Activated CD4-positive, alpha-beta T cell treated with anti-CD3 and anti-CD28 coated beads for 36 hours (primary cell): Measurements from ENCODE around the gene ADAMTS2. TPM values are rescaled to one million over a fixed set of nuclear protein-coding genes. Genes with fewer than 3 reads are reported as not detected.

ENCODE experiments used
- ATAC-seq: fragments of 200-7000 bp; cut with Tn5 transposase; one replicate; pipeline ENCODE4 v1.10.0; 2021; ENCODE audit warnings: mild to moderate bottlenecking, moderate library complexity
- CTCF ChIA-PET: fragments of 350-600 bp; sonication (Branson Sonifier 250); formaldehyde crosslinking; loops from one replicate; lab custom pipeline; 2021; ENCODE audit warnings: antibody characterized with exemption; lab: Charles Lee
- POLR2A ChIA-PET: fragments of 350-600 bp; sonication (Branson Sonifier 250); formaldehyde crosslinking; loops from one replicate; lab custom pipeline; 2021; ENCODE audit warnings: antibody characterized with exemption, inconsistent platforms; lab: Charles Lee
- DNase-seq: peaks from one replicate; pipeline ENCODE4 v3.0.0-alpha.2; 2020
- H3K27ac Mint-ChIP-seq: one replicate; pipeline ENCODE4 v1.8.0; 2021; ENCODE audit warnings: mixed read lengths
- H3K27me3 Mint-ChIP-seq: one replicate; pipeline ENCODE4 v1.8.0; 2021; ENCODE audit warnings: mixed read lengths
- H3K36me3 Mint-ChIP-seq: one replicate; pipeline ENCODE4 v1.8.0; 2021; ENCODE audit warnings: low read depth, mixed read lengths
- H3K4me1 Mint-ChIP-seq: one replicate; pipeline ENCODE4 v1.8.0; 2021; ENCODE audit warnings: mixed read lengths
- H3K4me3 Mint-ChIP-seq: one replicate; pipeline ENCODE4 v1.8.0; 2021; ENCODE audit warnings: mild to moderate bottlenecking, moderate library complexity, mixed read lengths
- H3K9me3 Mint-ChIP-seq: one replicate; pipeline ENCODE4 v1.8.0; 2021; ENCODE audit warnings: low read depth, mixed read lengths
- intact Hi-C, 2 experiments: fragments of 100-400 bp; cut with DNase I in 1 of 2; cut with micrococcal nuclease in 1 of 2; formaldehyde crosslinking; loops; one replicate each; pipeline versions ENCODE4 v1.14.2 to v1.15.1; 2022 to 2024; cut with DNase I, micrococcal nuclease
- total RNA-seq, 2 experiments: library from RNA; stranded (reverse); gene quantifications; one replicate each; pipeline ENCODE4 v1.2.3, GENCODE V29; 2021

Gene ADAMTS2
- total RNA-seq, 2 experiments from 2014 or later: not detected

DNA sequence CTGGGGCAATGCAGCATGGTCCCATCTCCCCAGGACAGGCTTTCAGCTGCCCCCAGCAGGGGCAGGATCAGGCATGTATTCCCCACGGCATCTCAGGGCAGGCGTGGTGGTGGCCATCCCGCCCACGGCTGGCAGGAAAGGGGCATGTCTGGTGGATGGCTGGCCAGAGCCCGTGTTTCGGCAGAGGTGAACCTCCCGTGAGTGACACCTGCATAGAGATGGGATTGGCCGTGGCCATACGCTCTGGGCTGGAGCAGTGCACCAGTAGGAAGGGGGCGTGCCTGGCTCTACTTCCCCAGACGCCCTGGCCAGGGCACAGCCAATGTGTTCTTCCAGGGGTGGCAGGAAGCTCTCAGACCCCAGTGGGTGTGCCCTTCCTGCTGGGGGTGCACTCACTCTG, 146.0 kb downstream of the ADAMTS2 start:
- DNase-seq (no peak), ATAC-seq (no peak)
- ChIA-PET CTCF (no interaction called here), POLR2A (no interaction called here)
- intact Hi-C loops: no loop called here
- H3K27ac Mint-ChIP-seq: no peak overlapping the region
- no peaks in the 10 kb centered on the region for H3K9me3 Mint-ChIP-seq
- no peaks in the 10 kb centered on the region for H3K36me3 Mint-ChIP-seq
- no peaks in the 10 kb centered on the region for H3K27me3 Mint-ChIP-seq
- H3K4me1 Mint-ChIP-seq: no peaks in the 10 kb centered on the region
- no peak overlapping the region for H3K4me3 Mint-ChIP-seq

DNA sequence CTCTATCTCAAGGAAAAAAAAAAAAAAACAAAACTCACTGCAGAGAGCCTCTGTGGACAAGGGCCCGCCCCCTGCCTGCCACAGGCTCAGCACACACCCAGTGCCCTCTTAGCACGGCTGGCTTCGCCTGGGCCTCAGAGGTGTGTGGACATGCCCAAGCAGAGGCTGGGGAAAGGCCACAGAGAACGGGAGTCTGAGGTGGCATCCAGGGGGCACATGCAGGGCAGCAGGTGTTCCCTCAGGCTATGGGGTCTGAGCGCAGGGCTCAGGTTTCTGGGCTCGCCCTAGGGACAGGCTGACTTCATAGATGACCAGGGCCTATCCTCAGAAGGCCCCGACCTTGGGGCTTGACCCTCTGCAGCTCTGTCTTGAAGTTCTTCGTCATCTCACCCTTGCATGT, 146.4 kb downstream of the ADAMTS2 start:
- Mint-ChIP-seq H3K4me1 (no peaks in the 10 kb centered on the region), H3K27me3 (no peaks in the 10 kb centered on the region), H3K36me3 (no peaks in the 10 kb centered on the region), H3K27ac (no peak overlapping the region), H3K9me3 (no peaks in the 10 kb centered on the region), H3K4me3 (no peak overlapping the region)
- DNase-seq (no peak), ATAC-seq (no peak)
- ChIA-PET POLR2A (no interaction called here), CTCF (no interaction called here)
- intact Hi-C loops: no loop called here

DNA sequence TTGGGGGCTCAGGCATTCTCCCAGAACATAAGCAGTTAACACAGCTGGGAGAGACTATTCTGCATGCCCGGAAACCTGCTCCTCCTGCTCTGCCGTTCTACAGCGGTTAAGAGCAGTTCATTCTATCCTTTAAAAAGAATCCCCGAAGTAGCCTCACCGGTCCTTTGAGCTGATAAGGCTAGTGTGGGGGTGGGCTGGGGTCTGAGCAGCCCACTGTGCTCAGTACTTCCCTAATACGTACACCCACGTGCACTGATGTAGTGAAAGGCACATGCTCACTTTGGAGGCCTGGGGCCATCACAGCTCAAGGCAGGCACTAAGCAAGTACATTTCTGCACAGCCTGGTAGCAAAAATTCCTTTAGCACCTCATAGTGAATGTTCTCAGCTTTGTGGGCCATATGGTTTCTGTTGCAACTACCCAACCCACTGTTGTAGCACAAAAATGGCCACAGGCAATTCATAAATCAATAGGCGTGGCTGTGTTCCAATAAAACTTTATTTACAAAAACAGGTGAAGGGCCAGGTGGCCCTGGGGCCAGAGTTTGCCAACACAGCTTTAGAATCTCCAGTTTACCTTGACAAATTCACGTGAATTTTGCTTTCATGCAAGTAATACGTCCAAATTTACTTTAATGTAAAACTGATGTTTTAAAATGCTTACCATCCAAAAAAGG, 148.7 kb downstream of the ADAMTS2 start:
- intact Hi-C loops: no loop called here
- H3K4me3 Mint-ChIP-seq: no peak overlapping the region
- no peak overlapping the region for H3K27ac Mint-ChIP-seq
- H3K4me1 Mint-ChIP-seq: no peaks in the 10 kb centered on the region
- no peak for DNase-seq
- no peak for ATAC-seq
- no peaks in the 10 kb centered on the region for H3K36me3 Mint-ChIP-seq
- H3K27me3 Mint-ChIP-seq: no peaks in the 10 kb centered on the region
- no peaks in the 10 kb centered on the region for H3K9me3 Mint-ChIP-seq
- CTCF ChIA-PET: interaction anchor here (0.7 kb wide), 1 partner anchor 123 kb away, joined by 3 read pairs; no protein-coding TSS in a partner anchor
- POLR2A ChIA-PET: no interaction called here

DNA sequence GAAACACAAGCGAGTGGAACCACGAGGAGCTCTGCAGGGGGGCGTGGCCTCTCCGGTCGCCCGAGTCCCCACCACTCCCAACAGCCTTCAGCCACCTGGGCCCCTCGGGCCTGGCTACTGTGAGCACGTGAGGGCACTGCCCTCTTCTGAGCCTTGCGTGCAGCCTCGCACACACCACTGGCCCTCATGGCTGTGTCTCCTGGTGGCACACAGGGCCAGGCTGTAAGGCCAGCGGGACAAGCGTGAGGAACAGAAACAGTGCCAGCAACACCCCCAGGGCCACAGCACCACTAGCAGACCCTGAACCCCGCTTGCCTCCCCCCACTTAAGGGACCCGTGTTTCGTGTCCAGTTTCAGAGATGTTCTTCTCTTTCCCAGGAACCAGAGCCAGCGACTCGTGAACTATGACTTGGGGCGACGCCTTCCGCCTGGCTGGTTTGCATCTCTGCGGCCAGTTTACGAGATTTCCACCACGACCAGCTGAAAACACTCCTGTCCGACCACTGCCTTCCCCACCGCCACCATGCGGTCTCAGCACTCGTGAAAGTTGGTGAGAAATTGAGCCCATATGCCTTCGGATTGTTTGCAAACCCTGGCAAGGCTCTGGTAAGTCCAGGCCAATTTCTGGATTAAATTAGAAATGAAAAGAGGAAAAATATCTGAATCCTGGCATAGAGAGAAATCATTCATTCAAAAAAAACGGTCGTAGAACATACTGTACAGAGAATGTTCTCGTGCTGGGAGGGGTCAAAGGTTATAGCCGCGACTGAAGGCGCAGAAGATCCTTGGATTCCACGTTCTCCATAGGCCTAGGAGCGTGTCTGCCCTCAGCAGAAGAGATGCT, 149.5 kb downstream of the ADAMTS2 start:
- ChIA-PET CTCF (interaction anchor here (0.7 kb wide), 1 partner anchor 122 kb away, joined by 3 read pairs; no protein-coding TSS in a partner anchor), POLR2A (no interaction called here)
- H3K9me3 Mint-ChIP-seq: no peaks in the 10 kb centered on the region
- ATAC-seq: no peak
- no peaks in the 10 kb centered on the region for H3K36me3 Mint-ChIP-seq
- no peak overlapping the region for H3K27ac Mint-ChIP-seq
- no peak overlapping the region for H3K4me3 Mint-ChIP-seq
- no peak for DNase-seq
- no peaks in the 10 kb centered on the region for H3K4me1 Mint-ChIP-seq
- no peaks in the 10 kb centered on the region for H3K27me3 Mint-ChIP-seq
- intact Hi-C loops: no loop called here

DNA sequence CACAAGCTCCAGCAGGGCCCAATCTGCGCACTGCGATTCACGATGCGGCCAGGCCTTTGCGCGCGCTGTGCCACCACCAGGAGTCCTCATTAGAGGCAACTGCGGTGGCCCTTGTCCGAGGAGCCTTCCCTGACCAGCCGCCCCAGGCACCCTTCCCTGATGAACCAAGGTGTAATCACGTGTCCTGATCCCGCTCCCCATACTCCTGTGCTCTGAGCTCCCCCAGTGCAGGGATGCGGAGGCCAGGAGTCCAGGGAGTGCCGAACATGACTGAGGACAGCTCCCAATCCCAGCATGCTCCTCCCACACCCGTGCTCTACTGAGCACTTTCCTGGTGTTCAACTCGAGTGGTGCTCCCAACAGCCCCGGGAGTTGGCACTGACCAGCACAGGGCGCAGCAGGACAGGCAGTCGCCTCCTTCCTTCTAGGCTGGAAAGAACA, 150.3 kb downstream of the ADAMTS2 start:
- ChIA-PET POLR2A (no interaction called here), CTCF (no interaction called here)
- H3K27me3 Mint-ChIP-seq: peaks cover 2% of the 10 kb centered on the region
- H3K27ac Mint-ChIP-seq: no peak overlapping the region
- DNase-seq: no peak
- no peaks in the 10 kb centered on the region for H3K9me3 Mint-ChIP-seq
- H3K36me3 Mint-ChIP-seq: no peaks in the 10 kb centered on the region
- H3K4me1 Mint-ChIP-seq: no peaks in the 10 kb centered on the region
- intact Hi-C loops: no loop called here
- ATAC-seq: no peak
- no peak overlapping the region for H3K4me3 Mint-ChIP-seq

DNA sequence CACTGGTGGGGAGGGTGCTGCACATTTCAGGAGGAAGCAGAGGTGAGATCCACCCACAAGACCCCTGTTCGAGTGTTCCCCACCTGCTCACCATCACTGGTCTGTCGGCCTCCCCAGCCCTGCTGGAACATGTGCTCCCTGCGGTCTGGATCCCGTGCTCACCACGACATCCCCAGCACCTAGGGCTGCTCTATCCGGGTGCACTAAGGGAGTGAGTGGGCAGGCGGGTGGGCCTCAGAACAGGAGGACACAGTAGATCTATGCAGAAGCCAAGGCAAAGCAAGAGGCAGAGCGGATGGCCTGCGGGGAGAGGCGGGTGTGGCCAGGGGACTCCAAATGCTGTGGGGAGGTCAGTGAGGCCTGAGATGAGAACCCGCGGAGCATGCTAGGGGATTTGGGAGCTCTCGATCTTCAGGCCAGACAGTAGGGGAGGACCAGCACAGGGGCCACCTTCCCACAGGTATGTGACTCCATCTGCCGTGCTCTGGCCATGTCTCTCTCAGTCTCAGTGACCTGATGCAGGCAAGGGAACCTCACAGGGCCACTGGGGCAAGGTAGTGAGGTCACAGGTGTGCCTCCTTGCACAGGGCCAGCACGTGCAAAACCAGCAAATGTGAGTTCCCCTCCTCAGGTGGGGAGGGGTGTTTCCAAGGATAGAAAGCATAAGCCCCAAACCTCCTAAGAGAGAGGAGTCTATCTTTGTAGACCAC, 150.9 kb downstream of the ADAMTS2 start:
- H3K9me3 Mint-ChIP-seq: no peaks in the 10 kb centered on the region
- ChIA-PET POLR2A (no interaction called here), CTCF (no interaction called here)
- H3K4me1 Mint-ChIP-seq: no peaks in the 10 kb centered on the region
- H3K36me3 Mint-ChIP-seq: no peaks in the 10 kb centered on the region
- no peak overlapping the region for H3K27ac Mint-ChIP-seq
- no peak for ATAC-seq
- no peak for DNase-seq
- H3K4me3 Mint-ChIP-seq: no peak overlapping the region
- H3K27me3 Mint-ChIP-seq: peaks cover 2% of the 10 kb centered on the region
- intact Hi-C loops: no loop called here

DNA sequence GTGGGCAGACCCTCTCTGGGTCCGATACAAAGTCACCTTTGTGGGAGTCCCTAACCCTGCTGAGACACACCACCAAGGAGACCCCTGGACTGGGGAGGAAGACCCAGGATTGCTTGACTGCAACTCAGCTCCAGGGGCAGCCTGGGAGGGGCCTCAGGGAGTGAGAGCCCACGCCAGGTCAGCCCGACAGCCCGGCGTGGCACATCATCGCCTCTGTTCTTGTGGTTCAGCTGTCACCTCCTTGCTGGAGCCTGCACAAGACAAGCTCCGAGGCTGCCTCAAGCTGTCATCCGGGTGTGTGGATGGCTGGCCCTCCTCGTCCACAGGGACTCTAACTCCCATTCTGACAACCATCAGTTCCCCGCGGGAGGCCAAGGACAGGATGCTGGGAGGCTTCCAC, 151.5 kb downstream of the ADAMTS2 start:
- DNase-seq (no peak), ATAC-seq (no peak)
- H3K4me1 Mint-ChIP-seq: no peaks in the 10 kb centered on the region
- no peaks in the 10 kb centered on the region for H3K9me3 Mint-ChIP-seq
- H3K27ac Mint-ChIP-seq: no peak overlapping the region
- H3K4me3 Mint-ChIP-seq: no peak overlapping the region
- intact Hi-C loops: no loop called here
- ChIA-PET POLR2A (no interaction called here), CTCF (no interaction called here)
- H3K36me3 Mint-ChIP-seq: no peaks in the 10 kb centered on the region
- peaks cover 2% of the 10 kb centered on the region for H3K27me3 Mint-ChIP-seq

DNA sequence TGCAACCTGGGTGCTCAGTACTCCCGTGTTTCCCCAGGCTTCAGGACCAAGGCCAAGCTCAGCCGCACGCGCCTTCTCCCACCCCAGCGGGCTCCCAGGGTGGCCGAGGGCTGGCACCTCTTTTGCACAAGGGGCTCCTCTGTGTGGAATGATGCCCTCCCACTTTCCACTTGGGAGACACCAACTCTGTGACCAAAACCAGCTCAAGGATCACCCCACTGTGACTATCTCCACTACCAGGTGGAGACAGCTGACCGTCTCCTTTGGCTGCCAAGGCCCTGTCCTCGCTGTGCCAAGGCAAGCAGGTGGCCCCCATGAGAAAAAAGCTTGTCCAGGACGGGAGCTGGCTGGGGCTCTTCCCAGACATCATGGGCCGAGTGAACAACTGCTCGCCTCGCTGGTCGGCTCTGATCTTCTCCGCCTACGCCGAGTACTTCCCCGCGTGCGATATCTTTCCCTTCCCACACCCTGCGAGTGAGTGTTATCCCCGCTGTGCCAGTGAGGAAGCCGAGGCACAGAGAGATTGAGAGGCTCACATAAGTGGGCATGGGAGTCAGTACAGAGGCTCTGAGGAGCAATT, 152.3 kb downstream of the ADAMTS2 start:
- Mint-ChIP-seq H3K27ac (no peak overlapping the region), H3K4me1 (no peaks in the 10 kb centered on the region), H3K9me3 (no peaks in the 10 kb centered on the region), H3K27me3 (peaks cover 2% of the 10 kb centered on the region), H3K4me3 (no peak overlapping the region), H3K36me3 (no peaks in the 10 kb centered on the region)
- ChIA-PET POLR2A (no interaction called here), CTCF (no interaction called here)
- no peak for DNase-seq
- intact Hi-C loops: no loop called here
- no peak for ATAC-seq

DNA sequence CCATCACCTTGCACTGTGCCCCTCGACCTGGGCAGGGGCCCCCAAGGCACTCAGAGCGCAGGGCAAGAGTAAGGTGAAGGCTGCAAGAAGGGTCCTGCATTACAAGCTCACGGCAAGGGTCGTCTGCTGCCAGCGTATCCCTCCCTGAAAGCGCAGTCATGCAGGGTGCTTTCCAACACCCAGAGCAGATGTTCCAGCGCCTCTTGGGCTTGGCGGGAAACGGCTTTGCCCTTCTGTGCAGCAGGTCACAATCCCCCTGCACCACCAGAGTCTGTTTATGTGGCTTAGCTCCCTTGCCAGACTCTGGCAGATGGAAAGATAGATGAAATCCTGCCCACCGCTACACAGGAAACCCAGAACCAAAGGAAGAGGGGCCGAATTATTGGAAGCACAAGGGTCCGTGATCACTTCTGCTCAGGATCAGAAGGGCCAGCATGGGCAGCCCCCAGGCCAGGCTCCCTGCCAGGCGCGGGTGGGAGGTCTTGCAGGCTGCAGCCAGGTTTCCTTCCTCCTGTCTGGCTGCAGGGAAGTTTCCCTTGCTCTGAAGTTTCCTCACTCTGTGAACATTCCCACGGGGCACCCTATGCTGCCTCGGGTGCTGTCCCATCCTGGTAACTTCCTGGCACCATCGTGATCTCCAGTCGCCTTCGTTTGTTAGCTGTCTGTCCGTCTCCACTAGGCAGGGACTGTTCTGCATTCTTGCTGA, 152.9 kb downstream of the ADAMTS2 start:
- no peak for DNase-seq
- Mint-ChIP-seq H3K9me3 (no peaks in the 10 kb centered on the region), H3K4me3 (no peak overlapping the region), H3K36me3 (no peaks in the 10 kb centered on the region), H3K27ac (no peak overlapping the region), H3K27me3 (peaks cover 2% of the 10 kb centered on the region), H3K4me1 (no peaks in the 10 kb centered on the region)
- POLR2A ChIA-PET: no interaction called here
- intact Hi-C loops: no loop called here
- ATAC-seq: no peak
- CTCF ChIA-PET: no interaction called here

DNA sequence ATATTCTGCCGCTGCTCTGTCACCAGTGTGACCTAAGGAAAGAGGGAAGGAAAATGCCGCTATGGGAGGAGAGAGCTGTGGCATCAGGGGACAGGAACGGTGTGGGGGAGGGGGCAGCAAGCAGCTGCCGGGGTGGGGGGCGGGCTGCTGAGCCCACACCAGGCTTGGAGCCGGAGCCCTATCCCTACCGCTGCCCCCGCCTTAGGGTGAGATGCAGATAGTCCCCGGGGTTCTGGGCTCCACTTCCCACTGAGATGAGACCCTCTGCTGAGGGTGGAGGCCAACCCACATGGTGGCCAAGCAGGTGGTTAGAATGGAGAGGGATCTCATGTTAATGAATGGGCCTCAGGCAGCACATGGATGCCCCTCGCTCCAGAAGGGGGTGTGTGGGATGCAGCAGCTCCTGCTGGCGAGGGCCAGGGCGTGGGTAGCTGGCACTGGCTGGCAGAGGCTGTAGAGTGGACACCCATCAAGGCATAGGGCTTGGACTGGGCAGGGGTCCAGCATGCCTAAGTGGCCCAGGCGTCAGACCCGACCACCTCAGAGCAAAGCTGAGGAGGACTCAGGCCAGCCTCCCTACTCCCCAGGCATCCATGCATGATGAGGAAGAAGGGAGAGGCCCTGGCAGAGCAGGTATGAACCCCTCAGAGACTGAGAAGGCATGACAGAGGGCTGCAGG, 153.6 kb downstream of the ADAMTS2 start:
- H3K36me3 Mint-ChIP-seq: no peaks in the 10 kb centered on the region
- ChIA-PET CTCF (no interaction called here), POLR2A (no interaction called here)
- DNase-seq: no peak
- no peak overlapping the region for H3K27ac Mint-ChIP-seq
- no peak overlapping the region for H3K4me3 Mint-ChIP-seq
- intact Hi-C loops: no loop called here
- H3K27me3 Mint-ChIP-seq: peaks cover 2% of the 10 kb centered on the region
- no peaks in the 10 kb centered on the region for H3K9me3 Mint-ChIP-seq
- no peak for ATAC-seq
- H3K4me1 Mint-ChIP-seq: no peaks in the 10 kb centered on the region
